ENCODE measurements around the gene AGXT2.

- TF ChIP-seq CTCF (IDR thresholded peaks at IDR 0.05) (no peak), POLR2A (IDR thresholded peaks at IDR 0.05) (no peak)
Observed at GRCh38 chr5:35004200-35004599, 43.5 kb downstream of the AGXT2 start.

Measured in esophagus squamous epithelium (tissue), 4 donors.